Dendritic cell treated with granulocyte-macrophage colony-stimulating factor and Interleukin-4, amounts not matched to agents 40 ng/mL and 50 ng/mL, for 4 days (primary cell): ENCODE results near the gene SQOR.

Experiments
- H3K27ac Mint-ChIP-seq: one replicate; pipeline ENCODE4 v1.8.0; 2022; ENCODE audit warnings: mild to moderate bottlenecking, mixed read lengths
- H3K27me3 Mint-ChIP-seq: one replicate; pipeline ENCODE4 v1.8.0; 2022; ENCODE audit warnings: mild to moderate bottlenecking, mixed read lengths
- H3K36me3 Mint-ChIP-seq: one replicate; pipeline ENCODE4 v1.8.0; 2022; ENCODE audit warnings: low read depth, mixed read lengths
- H3K4me1 Mint-ChIP-seq: one replicate; pipeline ENCODE4 v1.8.0; 2022; ENCODE audit warnings: low read depth, mixed read lengths
- H3K4me3 Mint-ChIP-seq: one replicate; pipeline ENCODE4 v1.8.0; 2022; ENCODE audit warnings: mild to moderate bottlenecking, moderate library complexity, mixed read lengths
- H3K9me3 Mint-ChIP-seq: one replicate; pipeline ENCODE4 v1.8.0; 2022; ENCODE audit warnings: mixed read lengths
- intact Hi-C: fragments of 100-400 bp; cut with micrococcal nuclease; formaldehyde crosslinking; loops from one replicate; pipeline ENCODE4 v1.15.0; 2022

SQOR gene

DNA sequence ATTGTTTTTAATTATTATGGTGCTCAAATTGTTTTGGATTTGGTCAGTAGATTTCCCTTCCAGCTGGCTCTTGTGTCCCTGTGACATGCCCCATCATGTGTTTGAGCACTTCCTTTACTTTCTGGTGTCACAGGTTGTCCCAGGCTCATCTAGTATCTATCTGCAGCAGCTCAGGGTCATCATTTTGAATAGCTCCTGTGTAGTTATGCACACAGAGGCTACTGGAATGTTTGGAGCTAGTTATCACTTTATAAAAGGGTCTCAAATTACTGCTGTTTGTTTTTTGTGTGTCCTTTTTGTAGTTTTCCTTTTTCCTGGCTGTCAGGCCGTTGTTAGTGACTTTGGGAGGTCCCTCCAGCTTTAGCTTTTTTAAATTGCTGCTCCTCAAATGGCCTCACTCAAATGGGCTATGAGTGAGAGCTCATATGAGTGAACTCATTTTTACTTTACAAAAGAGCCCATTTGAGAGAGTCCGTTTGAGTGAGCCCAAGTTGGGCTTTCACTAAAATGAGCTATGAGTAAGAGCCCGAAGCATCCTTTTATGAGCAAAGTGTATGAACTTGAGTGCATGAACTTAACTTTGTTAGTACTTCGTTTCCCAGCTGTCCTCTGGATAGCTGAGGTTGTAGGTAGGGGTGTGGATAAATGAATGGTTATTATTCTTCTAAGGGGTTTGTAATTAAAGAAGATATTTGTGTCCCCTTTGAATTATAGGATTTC, 43.8 kb downstream of the SQOR start:
- H3K27ac Mint-ChIP-seq: no peak overlapping the region
- H3K4me1 Mint-ChIP-seq: no peaks in the 10 kb centered on the region
- peaks cover 96% of the 10 kb centered on the region for H3K36me3 Mint-ChIP-seq
- H3K27me3 Mint-ChIP-seq: no peaks in the 10 kb centered on the region
- intact Hi-C loops: no loop called here
- H3K9me3 Mint-ChIP-seq: no peaks in the 10 kb centered on the region
- no peak overlapping the region for H3K4me3 Mint-ChIP-seq

DNA sequence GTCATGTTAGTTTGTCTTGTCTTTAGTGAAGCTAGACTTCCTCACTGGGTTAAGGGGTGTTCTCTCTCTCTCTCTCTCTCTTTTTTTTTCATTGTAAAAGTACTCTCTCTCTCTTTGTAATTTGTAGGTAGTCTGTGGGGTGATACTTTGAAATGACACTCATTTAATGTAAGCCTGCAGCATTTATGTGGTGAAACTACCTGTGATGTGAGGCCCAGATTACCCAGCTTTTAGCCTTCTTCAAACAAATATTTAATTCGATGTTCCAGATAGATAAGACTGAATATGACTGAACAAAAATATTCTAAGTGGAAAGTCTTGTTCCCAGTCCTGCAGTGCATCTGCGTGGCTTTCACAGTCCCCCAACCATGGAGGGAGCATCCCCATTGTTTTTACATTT, 49.7 kb downstream of the SQOR start:
- Mint-ChIP-seq H3K4me3 (no peak overlapping the region), H3K27me3 (no peaks in the 10 kb centered on the region), H3K27ac (no peak overlapping the region), H3K36me3 (peaks cover 96% of the 10 kb centered on the region), H3K4me1 (no peaks in the 10 kb centered on the region), H3K9me3 (no peaks in the 10 kb centered on the region)
- intact Hi-C loops: no loop called here

DNA sequence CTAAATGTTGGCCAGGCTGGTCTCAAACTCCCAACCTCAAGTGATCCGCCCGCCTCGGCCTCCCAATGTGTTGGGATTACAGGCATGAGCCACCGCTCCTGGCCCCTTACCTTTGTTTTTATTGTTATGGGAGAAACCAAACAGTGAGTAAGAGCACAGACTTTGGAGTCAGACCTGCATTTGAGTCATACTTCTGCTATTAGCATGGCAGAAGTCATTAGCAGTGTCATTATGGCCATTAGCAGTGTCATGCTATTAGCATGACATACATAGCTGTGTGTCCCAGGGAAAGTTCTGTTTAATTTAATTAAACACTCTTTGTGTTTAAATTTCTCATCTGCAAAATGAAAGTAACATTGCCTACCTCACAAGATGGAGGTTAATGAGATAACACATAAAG, 54.8 kb downstream of the SQOR start:
- no peaks in the 10 kb centered on the region for H3K9me3 Mint-ChIP-seq
- H3K4me3 Mint-ChIP-seq: no peak overlapping the region
- intact Hi-C loops: no loop called here
- H3K27me3 Mint-ChIP-seq: no peaks in the 10 kb centered on the region
- peaks cover 100% of the 10 kb centered on the region for H3K36me3 Mint-ChIP-seq
- no peak overlapping the region for H3K27ac Mint-ChIP-seq
- H3K4me1 Mint-ChIP-seq: peaks cover 5% of the 10 kb centered on the region

DNA sequence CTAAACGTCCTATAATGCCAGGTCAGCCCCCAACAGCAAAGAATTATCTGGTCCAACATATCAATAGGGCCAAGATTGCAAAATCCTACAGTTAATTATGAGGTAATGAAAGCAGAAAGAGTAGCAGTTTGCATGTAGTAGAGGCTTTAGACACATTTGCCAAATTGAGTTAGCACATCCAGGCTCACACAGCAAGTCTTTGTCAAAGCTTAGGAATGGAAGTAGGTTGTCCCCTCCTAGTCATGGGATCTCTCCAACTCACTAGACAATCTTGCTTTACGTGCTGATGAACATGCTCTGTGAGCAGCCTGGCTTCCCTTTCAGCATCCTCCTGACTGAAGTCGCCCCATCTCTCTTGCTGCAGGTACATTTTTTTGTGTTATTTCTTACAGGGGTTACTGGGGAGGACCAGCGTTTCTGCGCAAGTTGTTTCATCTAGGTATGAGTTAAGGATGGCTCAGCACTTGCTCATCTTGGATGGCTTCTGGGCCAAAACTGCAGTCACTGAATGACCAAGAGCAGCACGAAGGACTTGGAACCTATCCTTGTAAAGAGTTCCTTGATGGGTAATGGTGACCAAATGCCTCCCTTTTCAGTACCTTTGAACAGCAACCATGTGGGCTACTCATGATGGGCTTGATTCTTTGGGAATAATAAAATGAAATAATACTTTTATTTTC, 55.9 kb downstream of the SQOR start:
- Mint-ChIP-seq H3K36me3 (peaks cover 99% of the 10 kb centered on the region), H3K4me3 (no peak overlapping the region), H3K9me3 (no peaks in the 10 kb centered on the region), H3K27ac (no peak overlapping the region), H3K27me3 (no peaks in the 10 kb centered on the region), H3K4me1 (peaks cover 5% of the 10 kb centered on the region)
- intact Hi-C loops: no loop called here

DNA sequence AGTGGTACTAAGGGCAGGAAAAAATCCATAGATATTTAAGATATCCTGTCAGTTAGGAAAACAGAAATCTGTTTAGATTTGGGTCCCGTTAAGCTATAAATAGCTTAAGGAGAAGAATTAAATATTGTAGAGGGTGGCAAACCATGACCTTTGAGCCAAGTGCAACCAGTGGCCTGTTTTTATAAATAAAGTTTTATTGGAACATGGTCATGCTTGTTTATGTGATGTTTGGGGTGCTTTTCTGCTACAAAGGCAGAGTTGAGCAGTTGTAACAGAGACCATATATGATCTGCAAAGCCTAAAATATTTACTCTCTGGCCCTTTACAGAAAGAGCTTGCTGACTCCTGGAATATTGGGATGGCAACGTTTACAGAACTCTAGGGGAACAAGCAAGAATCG, 66.3 kb downstream of the SQOR start:
- H3K4me1 Mint-ChIP-seq: peaks cover 25% of the 10 kb centered on the region
- intact Hi-C loops: no loop called here
- H3K36me3 Mint-ChIP-seq: peaks cover 12% of the 10 kb centered on the region
- peaks cover 35% of the 10 kb centered on the region for H3K27me3 Mint-ChIP-seq
- H3K27ac Mint-ChIP-seq: no peak overlapping the region
- no peaks in the 10 kb centered on the region for H3K9me3 Mint-ChIP-seq
- no peak overlapping the region for H3K4me3 Mint-ChIP-seq

DNA sequence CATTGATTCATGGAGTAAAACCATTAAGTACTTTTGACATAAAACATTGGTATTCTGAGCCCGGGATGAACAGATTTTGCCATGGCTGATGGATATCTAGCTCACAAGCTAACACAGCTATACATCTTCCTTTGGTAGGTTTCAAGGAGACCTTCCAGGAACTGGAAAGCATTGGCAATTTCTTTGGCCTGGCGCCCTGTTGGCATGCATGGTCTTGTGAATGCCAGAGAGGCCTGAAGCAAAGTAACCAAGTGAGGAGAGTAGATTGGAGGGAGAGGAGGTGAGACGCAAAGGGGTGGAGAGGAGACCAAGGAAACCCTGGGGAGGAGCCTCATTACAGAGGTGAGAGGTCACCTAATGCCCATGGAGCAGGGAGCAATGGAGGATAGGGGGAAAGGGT, 67.2 kb downstream of the SQOR start:
- peaks cover 3% of the 10 kb centered on the region for H3K36me3 Mint-ChIP-seq

DNA sequence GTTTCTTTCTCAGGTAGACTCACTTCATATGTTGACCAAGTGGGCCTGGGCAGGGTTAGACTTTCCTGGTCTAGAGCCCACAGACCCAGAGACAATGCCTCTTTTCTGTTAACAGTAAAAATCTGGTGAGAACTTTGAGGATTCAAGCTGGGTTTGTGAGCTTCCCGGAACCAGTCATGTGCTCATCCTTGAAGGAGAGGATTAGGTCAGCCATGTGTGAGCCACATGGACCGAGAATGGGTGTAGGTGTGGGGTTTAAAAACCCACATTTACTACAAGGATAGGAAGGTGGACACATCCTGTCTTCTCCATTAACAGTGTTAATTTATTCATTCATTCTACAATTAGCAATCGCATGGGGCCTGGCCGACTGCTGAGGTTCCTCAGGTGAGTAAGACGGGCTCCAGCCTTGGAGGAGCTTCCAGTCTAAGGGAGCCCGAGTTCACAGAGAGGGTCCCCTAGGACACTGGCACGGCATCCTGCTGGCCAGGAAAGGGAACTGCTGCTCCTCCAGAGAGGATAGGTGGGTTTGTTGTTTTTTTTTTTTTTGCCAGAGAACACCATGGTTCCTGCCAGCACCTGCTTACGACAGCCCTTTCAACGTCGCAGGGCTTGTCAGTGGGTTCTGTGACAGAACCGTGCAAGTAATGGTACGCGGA, 69.0 kb downstream of the SQOR start:
- peaks cover 35% of the 10 kb centered on the region for H3K27me3 Mint-ChIP-seq
- intact Hi-C loops: loop anchor here (2.0 kb wide), 1 partner anchor 87 kb away; no protein-coding TSS in a partner anchor
- no peak overlapping the region for H3K4me3 Mint-ChIP-seq
- no peaks in the 10 kb centered on the region for H3K9me3 Mint-ChIP-seq
- H3K36me3 Mint-ChIP-seq: no peaks in the 10 kb centered on the region
- peaks cover 25% of the 10 kb centered on the region for H3K4me1 Mint-ChIP-seq
- no peak overlapping the region for H3K27ac Mint-ChIP-seq

More for the DNA sequence above, 67.2 kb downstream of the SQOR start:
- no peak overlapping the region for H3K4me3 Mint-ChIP-seq
- peaks cover 25% of the 10 kb centered on the region for H3K4me1 Mint-ChIP-seq
- intact Hi-C loops: no loop called here
- H3K27me3 Mint-ChIP-seq: peaks cover 35% of the 10 kb centered on the region
- H3K27ac Mint-ChIP-seq: no peak overlapping the region
- H3K9me3 Mint-ChIP-seq: no peaks in the 10 kb centered on the region

DNA sequence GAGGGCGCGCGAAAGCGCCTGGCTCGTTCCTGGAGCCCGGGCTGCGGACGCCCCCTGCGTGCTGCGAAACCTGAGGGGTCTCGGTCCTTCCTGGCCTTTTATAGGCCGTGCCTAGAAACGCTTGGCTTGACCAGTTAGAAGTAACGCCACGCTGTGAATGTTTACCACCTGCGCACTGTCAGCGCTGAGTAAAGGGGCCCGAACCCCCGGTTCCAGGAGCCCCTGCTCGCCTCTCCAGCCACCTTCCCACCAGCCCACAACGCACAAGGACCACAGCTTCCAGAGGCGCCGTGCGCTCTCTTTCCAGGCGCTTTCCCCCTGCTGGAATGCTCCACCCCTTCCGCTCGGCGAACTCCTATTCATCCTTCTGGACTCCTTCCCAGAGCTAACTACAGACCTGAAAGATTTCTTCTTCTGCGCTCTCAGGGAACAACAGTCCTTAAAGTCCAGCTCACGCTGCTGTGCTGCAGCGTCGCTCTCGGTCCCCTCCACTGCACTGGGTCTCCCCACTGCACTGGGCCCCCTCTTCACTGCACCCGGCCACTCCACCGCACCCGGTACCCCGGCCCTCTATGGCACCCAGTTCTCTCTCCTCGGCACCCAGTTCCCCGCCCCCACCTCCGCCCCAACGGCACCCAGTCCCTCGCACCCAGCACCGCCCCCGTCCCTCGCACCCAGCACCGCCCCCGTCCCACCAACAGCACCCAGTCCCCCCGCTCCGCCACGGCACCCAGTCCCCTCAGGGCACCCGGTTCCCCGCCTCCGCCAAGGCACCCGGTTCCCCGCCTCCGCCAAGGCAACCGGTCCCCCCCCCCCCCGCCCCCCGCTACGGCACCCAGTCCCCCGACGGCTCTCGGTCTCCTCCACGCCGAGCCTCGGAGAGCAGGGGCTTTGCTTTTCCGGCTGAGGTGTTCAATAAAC, 69.8 kb downstream of the SQOR start:
- Mint-ChIP-seq H3K9me3 (no peaks in the 10 kb centered on the region), H3K4me1 (peaks cover 25% of the 10 kb centered on the region), H3K36me3 (no peaks in the 10 kb centered on the region), H3K27me3 (peaks cover 35% of the 10 kb centered on the region), H3K4me3 (peak overlapping the region; percentile 74), H3K27ac (no peak overlapping the region)
- intact Hi-C loops: loop anchor here (2.0 kb wide), 1 partner anchor 86 kb away; no protein-coding TSS in a partner anchor

DNA sequence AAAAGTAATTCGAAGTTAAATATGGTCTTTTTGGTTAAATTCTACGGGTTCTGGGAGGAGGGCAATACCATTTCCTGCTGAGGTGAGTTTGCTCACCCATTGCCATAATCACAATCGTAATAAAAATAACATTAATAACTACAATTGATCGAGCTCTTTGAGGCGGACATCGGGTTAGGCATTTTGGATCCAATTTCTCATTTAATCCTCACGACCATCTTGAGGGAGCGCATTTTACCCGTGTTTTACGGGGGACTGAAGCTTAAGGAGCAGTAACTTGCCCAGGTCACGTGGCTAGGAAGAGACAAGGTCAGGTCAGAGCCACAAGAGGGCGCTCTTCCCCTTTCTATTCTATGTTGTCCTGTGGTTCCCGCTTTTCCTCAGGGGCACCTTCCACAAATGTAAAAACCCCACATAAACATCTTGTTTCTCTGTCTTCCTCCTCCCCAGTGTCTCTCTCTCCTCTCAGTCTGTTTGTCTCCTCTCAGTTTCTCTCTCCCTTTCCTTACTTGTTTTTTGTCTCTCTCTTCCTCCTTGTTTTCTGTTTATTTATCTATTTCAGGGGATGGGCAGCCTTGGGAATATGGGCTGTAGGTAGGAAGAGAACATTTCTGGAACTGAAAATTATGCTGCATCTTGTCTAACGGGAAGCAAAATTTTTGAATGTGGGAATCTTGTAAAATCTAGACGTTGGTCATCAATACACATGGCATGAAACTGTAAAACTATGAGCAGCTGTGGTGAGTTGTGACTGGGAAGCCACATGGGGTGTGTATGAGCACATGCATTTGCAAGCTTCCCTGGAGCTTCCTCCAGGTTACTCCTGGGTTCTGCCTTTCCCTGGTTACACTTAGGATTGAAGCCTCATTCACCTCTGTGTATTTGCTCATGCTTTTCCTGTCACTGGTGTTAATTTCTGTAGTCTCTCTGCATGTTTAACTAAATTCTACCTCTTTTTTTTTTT, 71.0 kb downstream of the SQOR start:
- H3K4me3 Mint-ChIP-seq: peak overlapping the region; percentile 74
- no peak overlapping the region for H3K27ac Mint-ChIP-seq
- H3K4me1 Mint-ChIP-seq: peaks cover 25% of the 10 kb centered on the region
- H3K9me3 Mint-ChIP-seq: no peaks in the 10 kb centered on the region
- H3K27me3 Mint-ChIP-seq: peaks cover 33% of the 10 kb centered on the region
- intact Hi-C loops: loop anchor here (2.0 kb wide), 1 partner anchor 85 kb away; no protein-coding TSS in a partner anchor
- H3K36me3 Mint-ChIP-seq: no peaks in the 10 kb centered on the region

DNA sequence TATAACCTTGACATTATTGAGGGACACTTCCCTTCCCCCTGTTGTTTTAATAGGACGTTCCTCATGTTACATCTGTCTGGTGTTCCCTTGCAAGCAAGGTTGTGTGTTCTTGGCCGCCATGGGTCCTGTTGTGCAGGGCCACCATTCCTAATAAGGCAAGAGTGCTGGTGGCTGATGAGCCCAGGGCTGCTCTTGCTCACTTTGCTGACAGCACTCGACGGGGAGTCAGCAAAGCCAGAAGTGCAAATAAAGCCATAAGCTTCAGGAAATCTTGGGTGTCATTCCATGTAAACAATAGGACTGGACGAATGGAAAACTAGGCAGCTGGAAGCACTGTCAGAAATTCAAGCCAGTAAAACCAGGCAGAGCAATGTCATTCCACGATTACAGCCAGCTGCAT, 75.8 kb downstream of the SQOR start:
- H3K9me3 Mint-ChIP-seq: no peaks in the 10 kb centered on the region
- no peak overlapping the region for H3K4me3 Mint-ChIP-seq
- peaks cover 5% of the 10 kb centered on the region for H3K4me1 Mint-ChIP-seq
- peaks cover 5% of the 10 kb centered on the region for H3K27me3 Mint-ChIP-seq
- H3K27ac Mint-ChIP-seq: no peak overlapping the region
- intact Hi-C loops: loop anchor here (5.0 kb wide), 1 partner anchor 602 kb away; no protein-coding TSS in a partner anchor
- H3K36me3 Mint-ChIP-seq: no peaks in the 10 kb centered on the region

DNA sequence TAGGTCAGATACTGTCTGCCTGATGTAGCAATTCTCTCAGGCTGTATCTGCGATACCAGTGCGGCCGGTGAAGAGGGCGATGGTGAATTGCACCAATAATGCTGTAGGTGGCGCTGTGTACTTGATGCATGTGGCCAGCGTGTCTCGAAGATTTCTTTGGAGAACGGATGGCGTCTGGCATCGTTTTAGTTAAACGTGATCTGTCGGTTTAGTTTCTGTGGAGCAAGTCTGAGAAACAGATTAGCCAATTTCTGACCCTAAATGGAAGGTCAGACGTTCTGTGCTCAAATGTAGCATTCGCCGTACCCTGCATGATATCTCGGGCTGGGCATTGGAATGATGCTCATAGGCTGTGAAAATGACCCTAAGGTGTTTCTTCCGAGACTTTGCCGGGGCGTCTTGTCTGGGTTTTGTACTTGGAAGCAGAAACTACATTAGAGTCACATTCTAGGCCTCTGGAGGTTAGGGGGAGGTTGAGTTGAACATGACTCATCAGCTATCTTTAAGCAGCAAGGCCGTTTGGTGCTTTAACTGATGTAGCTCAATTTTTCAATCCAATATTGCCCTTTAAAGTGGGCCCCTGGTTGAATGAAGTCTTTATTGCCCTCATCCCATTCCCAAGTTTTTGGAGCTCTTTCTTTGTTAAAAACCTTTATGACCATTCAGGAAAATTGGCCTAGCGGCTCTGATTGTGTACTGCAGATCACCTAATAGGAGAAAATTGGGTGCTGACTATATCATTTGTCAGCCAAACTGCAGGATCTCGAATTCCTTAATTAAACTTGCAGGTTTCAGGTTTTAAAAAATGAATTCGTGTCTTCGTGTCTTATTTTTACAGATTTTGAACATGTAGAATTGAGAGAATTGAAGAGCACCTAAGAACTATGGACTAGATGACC, 80.0 kb downstream of the SQOR start:
- Mint-ChIP-seq H3K27me3 (peaks cover 13% of the 10 kb centered on the region), H3K27ac (no peak overlapping the region), H3K36me3 (no peaks in the 10 kb centered on the region), H3K4me3 (no peak overlapping the region), H3K9me3 (no peaks in the 10 kb centered on the region), H3K4me1 (no peaks in the 10 kb centered on the region)
- intact Hi-C loops: loop anchor here (2.0 to 5.0 kb wide), 2 partner anchors 76 to 597 kb away; no protein-coding TSS in a partner anchor

DNA sequence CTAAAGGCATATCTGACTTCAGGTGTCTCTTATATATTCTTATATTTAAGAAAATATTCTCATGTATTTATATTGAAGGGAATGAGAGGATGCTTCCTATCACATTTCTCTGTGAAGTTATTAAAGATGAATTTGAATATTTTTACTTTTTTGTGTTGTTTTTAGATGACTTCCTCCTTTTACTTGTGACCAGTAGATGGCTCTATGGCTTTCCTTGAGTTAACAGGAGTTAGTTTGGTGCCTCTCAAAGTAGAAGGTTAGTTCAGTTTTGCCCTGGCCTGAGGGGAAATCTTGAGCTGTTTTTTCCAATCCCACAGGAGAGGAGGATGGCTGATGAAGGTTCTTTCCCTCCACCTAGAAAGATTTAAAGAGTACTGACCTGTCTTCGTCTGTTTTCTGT, 80.7 kb downstream of the SQOR start:
- H3K4me1 Mint-ChIP-seq: no peaks in the 10 kb centered on the region
- intact Hi-C loops: loop anchor here (2.0 kb wide), 1 partner anchor 75 kb away; no protein-coding TSS in a partner anchor
- H3K27ac Mint-ChIP-seq: no peak overlapping the region
- H3K4me3 Mint-ChIP-seq: no peak overlapping the region
- peaks cover 14% of the 10 kb centered on the region for H3K27me3 Mint-ChIP-seq
- H3K36me3 Mint-ChIP-seq: no peaks in the 10 kb centered on the region
- H3K9me3 Mint-ChIP-seq: no peaks in the 10 kb centered on the region
